ENCODE data around the gene RNF144A. TPM values are rescaled to one million over a fixed set of nuclear protein-coding genes. Genes with fewer than 3 reads are reported as not detected.

Gene RNF144A
- total and polyA plus RNA-seq, 2 donors from 2014 or later, result 4.2 to 12.3 TPM

GRCh38 chr2:7089284-7089683 is 172.1 kb downstream of the RNF144A start:
- no peak overlapping the region for H3K9ac ChIP-seq (ENCODE audit: low read length in 3 of 3)
- H3K27ac ChIP-seq (ENCODE audit: low read depth in 2 of 2, low read length in 2 of 2), result no peak overlapping the region
- H3K9me3 ChIP-seq (ENCODE audit: control insufficient read depth in 2 of 3, insufficient read depth in 1 of 3, low read length in 3 of 3), result peaks cover 0 to 2% (median 0%) of the 10 kb centered on the region in 3 donors
- no peak overlapping the region for H3K4me3 ChIP-seq (ENCODE audit: low read length in 3 of 3)
- no peaks in the 10 kb centered on the region for H3K27me3 ChIP-seq (ENCODE audit: control insufficient read depth, insufficient read depth, low read length)
- DNase-seq (no peak), FAIRE-seq (no peak)
- intact Hi-C loops (cut with DNase I), result no loop called here
- H3K36me3 ChIP-seq (ENCODE audit: control insufficient read depth in 2 of 3, insufficient read depth in 3 of 3, low read length in 3 of 3), result no peaks in the 10 kb centered on the region
- H3K4me1 ChIP-seq (ENCODE audit: control insufficient read depth in 2 of 3, insufficient read depth in 2 of 3, low read depth in 1 of 3, low read length in 3 of 3), result peaks cover 0 to 5% (median under 1%) of the 10 kb centered on the region in 3 donors
- TF ChIP-seq CTCF (IDR thresholded peaks at IDR 0.05; ENCODE audit: borderline replicate concordance, extremely low read depth, insufficient read depth), result no peak

DNA sequence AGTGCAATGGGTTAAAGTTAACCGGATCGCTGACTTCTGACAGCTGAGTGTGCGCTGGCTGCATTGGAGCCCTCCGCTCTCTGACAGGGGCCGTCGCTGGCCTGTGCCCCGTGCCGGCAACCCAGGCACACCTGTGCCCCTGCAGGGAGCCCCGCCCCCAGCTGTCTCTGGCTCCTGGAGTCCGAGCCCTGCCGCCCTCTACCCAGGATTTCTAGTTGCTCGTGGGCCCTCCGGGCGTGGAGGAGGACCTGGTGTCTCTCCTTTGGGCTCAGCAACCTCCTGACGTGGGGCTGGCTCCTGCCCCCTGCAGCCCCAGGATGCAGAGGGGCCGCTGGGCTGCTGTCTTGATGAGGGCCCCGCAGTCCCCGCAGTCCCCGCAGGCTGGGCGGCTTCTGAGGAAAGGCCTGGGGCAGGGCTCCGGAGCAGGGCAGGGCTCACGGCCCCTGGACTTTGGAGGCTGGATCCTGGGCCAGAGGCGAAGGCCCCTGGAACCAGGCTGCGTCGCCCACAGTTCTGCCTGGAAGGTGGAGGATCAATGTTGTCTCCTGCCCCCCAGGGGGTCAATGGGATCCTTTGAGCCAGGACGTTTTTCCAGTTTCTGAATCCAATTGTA is 172.8 kb downstream of the RNF144A start:
- no peak for FAIRE-seq

DNA sequence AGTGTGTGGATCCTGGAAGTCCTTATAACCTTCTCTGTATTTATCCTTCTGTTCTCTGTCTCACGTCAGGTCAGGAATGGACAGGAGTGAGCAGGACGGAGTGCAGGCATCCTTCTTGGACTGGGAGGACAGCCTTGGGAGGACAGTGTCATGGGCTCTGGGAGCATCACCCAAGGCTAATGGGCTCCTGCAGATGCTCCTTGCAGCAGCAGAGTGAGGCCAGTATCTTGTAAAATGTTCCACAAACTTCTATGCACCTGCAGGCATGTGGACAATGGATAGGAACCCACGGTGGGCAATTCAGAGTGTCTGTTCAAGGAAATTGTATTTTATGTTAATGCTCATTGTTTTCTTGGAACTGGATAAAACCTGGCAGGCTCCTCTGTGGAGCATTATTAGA is 176.2 kb downstream of the RNF144A start:
- FAIRE-seq, result no peak
- TF ChIP-seq CTCF (IDR thresholded peaks at IDR 0.05; ENCODE audit: borderline replicate concordance, extremely low read depth, insufficient read depth), result no peak
- DNase-seq, result no peak
- H3K27ac ChIP-seq (ENCODE audit: low read depth in 2 of 2, low read length in 2 of 2), result no peak overlapping the region
- H3K27me3 ChIP-seq (ENCODE audit: control insufficient read depth, insufficient read depth, low read length), result no peaks in the 10 kb centered on the region
- H3K9me3 ChIP-seq (ENCODE audit: control insufficient read depth in 2 of 3, insufficient read depth in 1 of 3, low read length in 3 of 3), result no peaks in the 10 kb centered on the region
- H3K4me1 ChIP-seq (ENCODE audit: control insufficient read depth in 2 of 3, insufficient read depth in 2 of 3, low read depth in 1 of 3, low read length in 3 of 3), result peaks cover 0 to 6% (median 5%) of the 10 kb centered on the region in 3 donors
- no peak overlapping the region for H3K4me3 ChIP-seq (ENCODE audit: low read length in 3 of 3)
- H3K36me3 ChIP-seq (ENCODE audit: control insufficient read depth in 2 of 3, insufficient read depth in 3 of 3, low read length in 3 of 3), result no peaks in the 10 kb centered on the region
- no peak overlapping the region for H3K9ac ChIP-seq (ENCODE audit: low read length in 3 of 3)
- intact Hi-C loops (cut with DNase I), result no loop called here

More for the DNA sequence above, 172.8 kb downstream of the RNF144A start:
- no peak for DNase-seq
- Histone ChIP-seq H3K27me3 (ENCODE audit: control insufficient read depth, insufficient read depth, low read length) (no peaks in the 10 kb centered on the region), H3K9me3 (ENCODE audit: control insufficient read depth in 2 of 3, insufficient read depth in 1 of 3, low read length in 3 of 3) (no peaks in the 10 kb centered on the region), H3K36me3 (ENCODE audit: control insufficient read depth in 2 of 3, insufficient read depth in 3 of 3, low read length in 3 of 3) (no peaks in the 10 kb centered on the region), H3K4me1 (ENCODE audit: control insufficient read depth in 2 of 3, insufficient read depth in 2 of 3, low read depth in 1 of 3, low read length in 3 of 3) (peaks cover 0 to 6% (median 3%) of the 10 kb centered on the region in 3 donors), H3K27ac (ENCODE audit: low read depth in 2 of 2, low read length in 2 of 2) (no peak overlapping the region), H3K4me3 (ENCODE audit: low read length in 3 of 3) (no peak overlapping the region), H3K9ac (ENCODE audit: low read length in 3 of 3) (no peak overlapping the region)
- TF ChIP-seq CTCF (IDR thresholded peaks at IDR 0.05; ENCODE audit: borderline replicate concordance, extremely low read depth, insufficient read depth), result no peak
- intact Hi-C loops (cut with DNase I), result no loop called here

Other genes with a start within 250 kb of the RNF144A start
- 4.5 TPM for gene CMPK2, start 51.5 kb upstream of the RNF144A start, total RNA-seq
- gene CMPK2, start 51.5 kb upstream of the RNF144A start, polyA plus RNA-seq (ENCODE audit: insufficient read depth, low read depth, low replicate concordance), result 2.8 TPM
- gene RSAD2, start 39.6 kb upstream of the RNF144A start, total RNA-seq, result 4.5 TPM
- 4.3 TPM for gene RSAD2, start 39.6 kb upstream of the RNF144A start, polyA plus RNA-seq (ENCODE audit: insufficient read depth, low read depth, low replicate concordance)

All from kidney (tissue), 14 donors.